Ishikawa (cell line): ENCODE data around the gene LAX1.

Experiments
- CEBPB ChIP-seq: IDR thresholded peaks from 2 replicates; pipeline ENCODE4 v1.6.1; 2012
- CREB1 ChIP-seq: IDR thresholded peaks from 2 replicates; pipeline ENCODE4 v1.6.1; 2012; ENCODE audit warnings: low read depth
- EGR1 ChIP-seq: IDR thresholded peaks from 2 replicates; pipeline ENCODE4 v1.6.1; 2012
- EP300 ChIP-seq: IDR thresholded peaks from 2 replicates; pipeline ENCODE4 v1.6.1; 2012; ENCODE audit warnings: borderline replicate concordance
- FOXM1 ChIP-seq: IDR thresholded peaks from 2 replicates; pipeline ENCODE4 v1.6.1; 2012; ENCODE audit warnings: low read depth, borderline replicate concordance
- RAD21 ChIP-seq: IDR thresholded peaks from 2 replicates; pipeline ENCODE4 v1.6.1; 2012; ENCODE audit warnings: low read depth
- TAF1 ChIP-seq: IDR thresholded peaks from 2 replicates; pipeline ENCODE4 v1.6.1; 2012; ENCODE audit warnings: low read depth, mild to moderate bottlenecking
- TCF12 ChIP-seq: IDR thresholded peaks from 2 replicates; pipeline ENCODE4 v1.6.1; 2012; ENCODE audit warnings: low read depth
- YY1 ChIP-seq: IDR thresholded peaks from 2 replicates; pipeline ENCODE4 v1.6.1; 2012; ENCODE audit warnings: low read depth
- TF ChIP-seq, protein P1 (sequence below): IDR thresholded peaks from 2 replicates; pipeline ENCODE4 v1.6.1; 2012; ENCODE audit warnings: low read depth, mild to moderate bottlenecking
- TF ChIP-seq, protein P2 (sequence below): IDR thresholded peaks from 2 replicates; pipeline ENCODE4 v1.6.1; 2012
- TF ChIP-seq, protein P3 (sequence below): IDR thresholded peaks from 2 replicates; pipeline ENCODE4 v1.6.1; 2012

DNA sequence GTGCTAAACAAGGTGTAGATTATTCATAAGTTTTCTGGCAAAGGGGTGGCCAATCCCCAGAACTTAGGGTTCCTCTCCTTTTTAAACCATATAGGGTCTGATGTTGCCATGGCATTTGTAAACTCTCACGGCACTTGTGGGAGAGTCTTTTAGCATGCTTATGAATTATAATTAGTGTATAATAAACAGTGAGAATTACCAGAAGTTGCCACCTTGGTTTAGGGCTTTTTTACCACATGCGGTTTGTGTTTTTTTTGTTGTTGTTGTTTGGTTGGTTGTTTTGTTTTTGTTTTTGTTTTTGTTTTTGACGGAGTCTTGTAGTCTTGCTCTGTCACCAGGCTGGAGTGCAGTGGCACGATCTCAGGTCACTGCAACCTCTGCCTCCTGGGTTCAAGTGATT, 8.9 kb upstream of the LAX1 start:
- TF ChIP-seq, protein P1, sequence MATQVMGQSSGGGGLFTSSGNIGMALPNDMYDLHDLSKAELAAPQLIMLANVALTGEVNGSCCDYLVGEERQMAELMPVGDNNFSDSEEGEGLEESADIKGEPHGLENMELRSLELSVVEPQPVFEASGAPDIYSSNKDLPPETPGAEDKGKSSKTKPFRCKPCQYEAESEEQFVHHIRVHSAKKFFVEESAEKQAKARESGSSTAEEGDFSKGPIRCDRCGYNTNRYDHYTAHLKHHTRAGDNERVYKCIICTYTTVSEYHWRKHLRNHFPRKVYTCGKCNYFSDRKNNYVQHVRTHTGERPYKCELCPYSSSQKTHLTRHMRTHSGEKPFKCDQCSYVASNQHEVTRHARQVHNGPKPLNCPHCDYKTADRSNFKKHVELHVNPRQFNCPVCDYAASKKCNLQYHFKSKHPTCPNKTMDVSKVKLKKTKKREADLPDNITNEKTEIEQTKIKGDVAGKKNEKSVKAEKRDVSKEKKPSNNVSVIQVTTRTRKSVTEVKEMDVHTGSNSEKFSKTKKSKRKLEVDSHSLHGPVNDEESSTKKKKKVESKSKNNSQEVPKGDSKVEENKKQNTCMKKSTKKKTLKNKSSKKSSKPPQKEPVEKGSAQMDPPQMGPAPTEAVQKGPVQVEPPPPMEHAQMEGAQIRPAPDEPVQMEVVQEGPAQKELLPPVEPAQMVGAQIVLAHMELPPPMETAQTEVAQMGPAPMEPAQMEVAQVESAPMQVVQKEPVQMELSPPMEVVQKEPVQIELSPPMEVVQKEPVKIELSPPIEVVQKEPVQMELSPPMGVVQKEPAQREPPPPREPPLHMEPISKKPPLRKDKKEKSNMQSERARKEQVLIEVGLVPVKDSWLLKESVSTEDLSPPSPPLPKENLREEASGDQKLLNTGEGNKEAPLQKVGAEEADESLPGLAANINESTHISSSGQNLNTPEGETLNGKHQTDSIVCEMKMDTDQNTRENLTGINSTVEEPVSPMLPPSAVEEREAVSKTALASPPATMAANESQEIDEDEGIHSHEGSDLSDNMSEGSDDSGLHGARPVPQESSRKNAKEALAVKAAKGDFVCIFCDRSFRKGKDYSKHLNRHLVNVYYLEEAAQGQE = no peak
- TF ChIP-seq FOXM1 (no peak), EGR1 (no peak), TAF1 (no peak), CEBPB (no peak), EP300 (no peak), YY1 (no peak), TCF12 (no peak), CREB1 (no peak), RAD21 (no peak)
- TF ChIP-seq, protein P2, sequence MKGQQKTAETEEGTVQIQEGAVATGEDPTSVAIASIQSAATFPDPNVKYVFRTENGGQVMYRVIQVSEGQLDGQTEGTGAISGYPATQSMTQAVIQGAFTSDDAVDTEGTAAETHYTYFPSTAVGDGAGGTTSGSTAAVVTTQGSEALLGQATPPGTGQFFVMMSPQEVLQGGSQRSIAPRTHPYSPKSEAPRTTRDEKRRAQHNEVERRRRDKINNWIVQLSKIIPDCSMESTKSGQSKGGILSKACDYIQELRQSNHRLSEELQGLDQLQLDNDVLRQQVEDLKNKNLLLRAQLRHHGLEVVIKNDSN = no peak
- TF ChIP-seq, protein P3, sequence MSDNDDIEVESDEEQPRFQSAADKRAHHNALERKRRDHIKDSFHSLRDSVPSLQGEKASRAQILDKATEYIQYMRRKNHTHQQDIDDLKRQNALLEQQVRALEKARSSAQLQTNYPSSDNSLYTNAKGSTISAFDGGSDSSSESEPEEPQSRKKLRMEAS = no peak
